H1 (cell line): ENCODE measurements around the gene MANSC1. TPM values are rescaled to one million over a fixed set of nuclear protein-coding genes. Genes with fewer than 3 reads are reported as not detected.

Experiments
- BACH1 ChIP-seq: IDR thresholded peaks from 2 replicates; pipeline ENCODE4 v1.6.1; 2012; ENCODE audit warnings: low read length, improper control_type of control experiment
- EP300 ChIP-seq, 2 experiments: IDR thresholded peaks; 1 replicate in 1 of 2; 2 replicates in 1 of 2; pipeline ENCODE4 v1.6.1; 2011 to 2012; ENCODE audit warnings: low read depth in 2 of 2, low read length in 2 of 2, mild to moderate bottlenecking in 2 of 2, borderline replicate concordance in 1 of 2, inconsistent platforms in 1 of 2, moderate library complexity in 1 of 2
- polyA plus RNA-seq, 7 experiments: library from polyadenylated mRNA; depleted of rRNA in 3 of 7; stranded (reverse) in 5 of 7; unstranded in 2 of 7; fragments of >200 nt in 5 of 7; fragments of 200-250 nt in 2 of 7; gene quantifications; 1 replicate in 5 of 7; 2 replicates in 1 of 7; 4 replicates in 1 of 7; pipeline versions ENCODE4 v1.2.1 to v1.2.3, GENCODE V29; 2011 to 2013; ENCODE audit warnings: missing spikeins in 2 of 7, mixed read lengths in 2 of 7
- total RNA-seq: library from RNA; stranded (reverse); fragmentation: NEBNext Ultra II Directional; extraction: Animal tissue kit (Norgen Biotek cat#: 25700); gene quantifications from 2 replicates; pipeline ENCODE4 v1.2.1, GENCODE V29; 2021
- TF ChIP-seq, protein P1 (sequence below), 3 experiments: IDR thresholded peaks; 1 replicate in 2 of 3; 2 replicates in 1 of 3; pipeline versions ENCODE4 v1.5.1 to v1.6.1; 2011; ENCODE audit warnings: low read length in 3 of 3, mild to moderate bottlenecking in 3 of 3, inconsistent platforms in 2 of 3, low read depth in 1 of 3, moderate library complexity in 1 of 3; ENCODE audit not compliant: insufficient read depth in 1 of 3; ENCODE audit errors: control extremely low read depth in 1 of 3

The MANSC1 gene
- total and polyA plus RNA-seq, 2 of the 8 experiments (the other 6 are each of a cell fraction or from before 2014, with no cell fraction given) = 2.0 to 8.9 TPM

GRCh38 chr12:12393171-12393570 lies 43.1 kb upstream of the MANSC1 start (continued):
- TF ChIP-seq, protein P1, sequence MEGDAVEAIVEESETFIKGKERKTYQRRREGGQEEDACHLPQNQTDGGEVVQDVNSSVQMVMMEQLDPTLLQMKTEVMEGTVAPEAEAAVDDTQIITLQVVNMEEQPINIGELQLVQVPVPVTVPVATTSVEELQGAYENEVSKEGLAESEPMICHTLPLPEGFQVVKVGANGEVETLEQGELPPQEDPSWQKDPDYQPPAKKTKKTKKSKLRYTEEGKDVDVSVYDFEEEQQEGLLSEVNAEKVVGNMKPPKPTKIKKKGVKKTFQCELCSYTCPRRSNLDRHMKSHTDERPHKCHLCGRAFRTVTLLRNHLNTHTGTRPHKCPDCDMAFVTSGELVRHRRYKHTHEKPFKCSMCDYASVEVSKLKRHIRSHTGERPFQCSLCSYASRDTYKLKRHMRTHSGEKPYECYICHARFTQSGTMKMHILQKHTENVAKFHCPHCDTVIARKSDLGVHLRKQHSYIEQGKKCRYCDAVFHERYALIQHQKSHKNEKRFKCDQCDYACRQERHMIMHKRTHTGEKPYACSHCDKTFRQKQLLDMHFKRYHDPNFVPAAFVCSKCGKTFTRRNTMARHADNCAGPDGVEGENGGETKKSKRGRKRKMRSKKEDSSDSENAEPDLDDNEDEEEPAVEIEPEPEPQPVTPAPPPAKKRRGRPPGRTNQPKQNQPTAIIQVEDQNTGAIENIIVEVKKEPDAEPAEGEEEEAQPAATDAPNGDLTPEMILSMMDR (IDR thresholded peaks at IDR 0.05; ENCODE audit: control extremely low read depth in 1 of 3, insufficient read depth in 1 of 3, low read depth in 1 of 3, low read length in 3 of 3) = no peak
- TF ChIP-seq EP300 (IDR thresholded peaks at IDR 0.05; ENCODE audit: borderline replicate concordance in 1 of 2, low read depth in 2 of 2, low read length in 2 of 2) (no peak), BACH1 (no peak)
- TF ChIP-seq, all 59 proteins: peak for 0
